GM21526 (cell line): Measurements from ENCODE around the gene WASF3.

Experiments used
- ATAC-seq: cut with Tn5 transposase; IDR thresholded peaks from one replicate; pipeline ENCODE4 v1.9.1; 2021; ENCODE audit warnings: moderate library complexity; ENCODE audit not compliant: unreplicated experiment, low FRiP score

The WASF3 gene

GRCh38 chr13:26585136-26585535 is 27.7 kb downstream of the WASF3 start:
- ATAC-seq: no peak

DNA sequence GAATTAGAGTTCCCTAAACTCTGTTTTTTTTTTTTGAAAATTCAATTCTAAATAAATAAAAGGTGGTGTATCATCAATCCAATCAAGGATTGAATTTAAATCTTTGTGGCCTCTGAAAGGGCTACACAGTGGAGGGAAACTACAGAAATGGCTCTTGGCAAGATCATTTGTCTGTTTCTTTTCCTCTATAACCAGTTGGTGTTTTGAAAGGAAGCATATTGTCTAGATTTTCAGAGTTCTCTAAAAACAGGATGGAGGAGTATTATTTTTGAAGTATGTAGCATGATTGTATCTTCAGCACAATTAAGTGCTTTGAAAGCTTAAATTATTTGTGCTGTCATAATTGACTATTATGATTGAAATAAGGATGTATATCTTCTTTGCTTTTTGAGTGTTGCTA is 29.8 kb downstream of the WASF3 start:
- ATAC-seq: no peak

DNA sequence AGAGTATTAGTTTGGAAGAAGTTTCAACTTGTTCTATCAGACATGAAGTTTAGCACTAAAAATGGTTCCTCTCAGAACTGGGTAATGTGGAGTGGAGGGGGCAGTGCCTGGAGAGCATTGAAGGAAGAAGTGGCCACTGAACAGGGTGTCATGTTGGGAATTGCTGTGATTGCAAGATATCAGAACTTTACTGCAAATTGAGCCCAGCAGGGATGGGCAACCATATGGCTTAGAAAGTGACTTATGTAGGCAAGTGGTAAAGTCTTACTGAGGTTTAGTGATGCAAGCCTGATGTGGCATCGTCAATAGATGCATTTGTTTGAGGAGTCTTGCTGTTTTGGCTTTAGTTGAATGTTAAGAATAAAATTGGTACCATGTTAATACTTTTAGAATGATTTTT is 31.7 kb downstream of the WASF3 start:
- no peak for ATAC-seq

DNA sequence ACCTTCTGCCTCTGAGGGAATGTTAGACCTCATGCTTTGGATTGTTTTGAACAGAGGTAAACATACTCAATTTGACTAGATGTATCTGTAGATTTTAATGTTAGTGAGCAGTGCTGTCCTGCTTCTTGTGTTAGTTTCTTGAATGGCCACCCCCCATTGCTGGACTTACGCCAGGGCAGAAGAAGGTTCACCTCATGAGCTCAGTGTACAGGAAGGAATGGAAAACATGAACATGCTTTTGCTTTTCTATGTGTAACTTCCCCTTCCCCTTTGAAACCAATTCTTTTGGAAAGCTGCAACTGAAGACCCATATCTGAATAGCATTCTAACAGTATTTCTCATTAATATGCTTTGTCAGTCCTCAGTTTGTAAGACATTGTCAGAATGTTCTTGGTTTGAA is 32.3 kb downstream of the WASF3 start:
- no peak for ATAC-seq

DNA sequence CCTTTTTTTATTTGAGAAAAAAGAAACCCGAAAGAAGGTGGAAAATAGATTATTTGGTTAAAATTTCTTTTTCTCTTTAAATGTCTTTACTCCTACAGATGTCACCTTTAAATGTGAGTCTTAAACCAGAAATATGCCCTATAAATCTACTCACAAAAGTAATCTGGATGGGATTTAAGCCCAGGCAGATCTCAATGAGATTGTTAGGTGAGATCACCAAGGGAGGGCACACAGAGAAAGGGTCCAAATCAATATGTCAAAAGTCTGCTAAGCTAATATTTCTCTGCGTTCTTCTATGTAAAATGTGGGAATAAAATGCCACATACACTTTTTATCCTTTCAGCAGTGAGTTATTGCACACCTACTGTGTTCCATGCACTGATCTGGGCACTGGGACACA is 32.9 kb downstream of the WASF3 start:
- no peak for ATAC-seq

- ATAC-seq: no peak
Observed at GRCh38 chr13:26590951-26591350, 33.5 kb downstream of the WASF3 start.

DNA sequence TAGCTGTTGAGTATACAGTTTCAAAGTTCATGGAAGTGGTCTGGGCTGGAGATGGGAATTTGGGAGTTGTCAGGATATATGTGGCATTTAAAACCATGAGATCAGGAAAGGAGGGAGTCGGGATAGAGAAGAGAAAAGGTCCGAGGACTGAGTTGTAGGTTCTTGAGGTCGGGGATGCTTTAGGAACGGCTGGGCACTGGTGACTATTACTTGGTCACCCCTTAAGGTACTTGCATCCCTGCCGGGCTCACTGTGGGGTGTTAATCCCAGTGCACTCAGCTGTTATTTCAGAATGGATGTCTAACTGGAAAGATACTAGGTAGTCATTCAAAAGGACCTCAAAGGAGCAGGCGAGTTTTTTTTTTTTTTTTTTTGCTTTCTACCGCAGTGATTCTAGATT is 34.2 kb downstream of the WASF3 start:
- no peak for ATAC-seq

DNA sequence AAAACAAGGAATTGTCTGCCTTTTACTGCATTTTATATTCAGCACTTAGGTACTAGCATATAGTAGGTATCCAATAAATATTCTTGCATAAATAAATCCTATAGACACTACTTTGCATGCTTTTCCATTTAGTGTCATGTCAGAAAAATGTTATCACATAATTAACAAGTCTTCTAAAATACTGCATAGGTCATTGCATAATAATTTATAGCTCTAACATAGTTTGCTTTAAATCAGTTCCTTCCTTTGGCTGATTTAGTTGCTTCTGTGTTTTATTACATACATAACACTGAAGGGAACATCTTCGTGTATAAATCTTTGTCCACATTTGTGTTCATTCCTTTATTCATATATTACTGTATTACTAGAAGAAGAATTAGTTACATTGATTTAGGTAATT is 36.2 kb downstream of the WASF3 start:
- ATAC-seq: no peak

DNA sequence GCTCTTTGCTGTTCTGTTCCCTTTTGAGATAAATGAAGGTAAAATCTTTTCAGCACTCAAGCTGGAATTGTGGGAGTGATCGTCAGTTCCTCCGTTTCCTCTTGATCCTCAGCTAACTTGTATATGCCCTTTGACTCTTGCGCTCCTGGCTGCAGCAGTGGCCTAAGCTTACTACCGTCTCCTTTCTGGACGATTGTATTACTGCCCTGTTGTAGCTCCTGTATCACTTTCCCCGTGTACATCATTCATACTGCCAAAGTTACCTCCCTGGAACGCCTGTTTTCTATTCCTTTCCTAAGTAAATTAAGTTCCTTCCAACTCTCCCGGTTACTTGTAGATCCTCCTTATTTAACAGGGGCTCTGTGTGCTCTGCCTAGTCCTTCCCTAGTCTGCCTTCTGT is 36.9 kb downstream of the WASF3 start:
- ATAC-seq: no peak

- ATAC-seq: no peak
Observed at GRCh38 chr13:26596458-26596857, 39.0 kb downstream of the WASF3 start.

DNA sequence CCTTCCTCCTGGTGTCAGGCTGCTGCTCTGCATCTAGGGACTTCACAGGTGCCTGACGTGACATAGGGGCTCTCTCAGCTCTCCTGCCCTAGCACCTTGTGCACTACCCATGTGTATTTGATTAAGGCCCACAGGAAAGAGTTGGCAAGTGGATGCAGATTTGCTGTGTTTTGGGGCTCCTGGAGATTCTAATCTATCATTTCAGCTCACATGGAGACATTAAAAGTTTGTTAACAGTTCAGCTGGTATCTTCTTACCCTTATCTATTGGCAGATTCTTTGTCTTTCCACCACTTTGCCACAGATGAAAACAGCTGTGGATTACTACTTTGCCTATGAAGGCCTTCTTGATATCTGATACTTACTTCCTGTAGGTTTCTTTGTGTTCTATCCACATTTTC is 41.9 kb downstream of the WASF3 start:
- ATAC-seq: no peak

GRCh38 chr13:26599860-26600259 is 42.4 kb downstream of the WASF3 start:
- no peak for ATAC-seq

DNA sequence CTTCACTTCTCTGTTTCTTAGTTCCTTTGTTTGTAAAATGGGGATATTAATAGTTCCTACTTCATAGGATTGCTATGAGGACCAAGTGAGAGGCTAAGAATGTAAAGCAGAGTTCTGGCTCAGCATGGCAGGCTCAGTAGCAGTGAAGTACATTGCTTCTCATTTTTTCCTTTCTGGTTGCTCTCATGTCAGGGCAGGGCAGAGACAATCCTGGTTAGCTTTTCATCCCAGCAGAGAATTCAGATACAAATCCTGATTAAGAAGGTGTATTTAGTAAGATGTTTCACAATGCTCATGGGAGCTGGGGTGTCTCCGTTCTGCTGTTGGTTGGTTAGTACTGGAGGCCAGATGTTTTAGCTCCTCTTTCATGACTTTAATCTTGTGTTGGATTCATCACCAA is 42.9 kb downstream of the WASF3 start:
- no peak for ATAC-seq

DNA sequence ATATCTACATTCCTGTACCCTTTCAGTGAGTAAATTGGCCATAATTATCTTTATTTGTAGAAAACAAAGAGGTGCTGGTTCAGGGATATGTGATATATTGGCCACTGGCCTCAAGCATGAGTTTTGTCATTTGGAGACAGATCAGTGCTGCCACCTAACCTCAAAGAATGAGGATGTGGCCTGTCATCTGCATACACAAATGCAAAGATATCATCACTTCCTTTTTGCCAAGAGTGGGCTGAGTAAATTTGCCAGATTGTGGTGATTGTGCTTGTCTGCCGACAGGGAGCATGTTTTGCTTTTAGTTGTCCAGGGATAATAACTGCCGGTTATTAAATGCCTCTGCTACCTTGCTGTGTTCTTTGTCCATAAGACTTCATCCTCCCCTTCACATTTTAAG is 44.2 kb downstream of the WASF3 start:
- peak; percentile 62 for ATAC-seq

DNA sequence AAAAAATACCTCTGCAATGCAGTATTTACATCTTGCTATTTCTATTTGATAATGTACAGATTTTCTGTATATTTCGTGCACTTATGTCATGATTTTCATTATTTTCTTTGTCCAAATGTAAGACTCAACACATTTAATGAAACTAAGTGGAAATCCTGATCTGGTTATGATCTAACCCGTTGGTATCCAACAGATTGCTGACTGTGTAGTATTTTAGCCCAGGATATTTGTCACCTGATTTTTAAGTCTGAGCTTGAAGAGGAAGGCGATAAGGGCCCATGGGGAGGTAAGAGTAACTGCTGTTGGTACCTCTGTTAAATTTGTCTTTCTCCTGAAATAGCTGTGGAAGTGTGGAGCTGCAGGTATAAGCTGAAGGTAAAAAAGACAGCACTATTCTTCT is 45.3 kb downstream of the WASF3 start:
- ATAC-seq: no peak

DNA sequence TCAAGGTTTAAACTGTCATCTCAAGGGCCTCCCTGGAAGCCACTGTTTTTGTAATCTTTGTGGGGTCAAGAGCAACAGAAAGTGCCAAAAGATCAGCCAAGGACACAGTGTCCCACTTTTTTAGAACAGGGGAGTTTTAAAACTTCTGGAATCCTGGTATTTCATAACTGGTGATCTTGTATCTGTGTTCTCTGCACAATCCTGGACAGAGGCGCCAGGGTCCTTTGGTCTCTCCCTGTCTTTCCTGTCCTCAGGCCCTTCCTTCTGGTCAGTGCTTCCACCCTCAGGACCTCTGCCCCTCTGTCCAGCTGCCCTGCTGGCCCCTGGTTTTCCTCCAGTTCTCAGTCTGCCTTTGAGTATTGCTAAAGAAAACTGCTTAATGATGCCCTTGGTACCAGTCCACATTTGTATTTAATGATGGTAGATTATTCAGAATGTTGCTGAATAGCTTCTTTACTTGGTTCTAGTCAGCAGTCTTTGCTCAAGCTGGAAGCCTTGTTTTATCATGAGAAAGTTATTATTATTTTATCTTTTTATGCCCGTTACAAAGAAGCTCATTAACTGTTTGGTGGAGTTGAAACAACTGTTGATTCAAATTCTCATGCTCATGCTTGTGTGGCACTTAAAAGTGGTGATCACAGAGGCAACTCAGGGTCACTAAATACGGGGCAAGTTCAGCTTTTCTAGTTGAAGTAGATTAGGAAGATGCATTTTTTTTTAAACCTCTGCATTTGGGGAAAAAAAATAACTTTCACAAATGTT is 47.5 kb downstream of the WASF3 start:
- no peak for ATAC-seq

GRCh38 chr13:26605845-26606244 is 48.4 kb downstream of the WASF3 start:
- ATAC-seq: no peak

- no peak for ATAC-seq
Observed at GRCh38 chr13:26606631-26607030, 49.1 kb downstream of the WASF3 start.

- ATAC-seq: no peak
Observed at GRCh38 chr13:26614721-26615120, 57.2 kb downstream of the WASF3 start.

DNA sequence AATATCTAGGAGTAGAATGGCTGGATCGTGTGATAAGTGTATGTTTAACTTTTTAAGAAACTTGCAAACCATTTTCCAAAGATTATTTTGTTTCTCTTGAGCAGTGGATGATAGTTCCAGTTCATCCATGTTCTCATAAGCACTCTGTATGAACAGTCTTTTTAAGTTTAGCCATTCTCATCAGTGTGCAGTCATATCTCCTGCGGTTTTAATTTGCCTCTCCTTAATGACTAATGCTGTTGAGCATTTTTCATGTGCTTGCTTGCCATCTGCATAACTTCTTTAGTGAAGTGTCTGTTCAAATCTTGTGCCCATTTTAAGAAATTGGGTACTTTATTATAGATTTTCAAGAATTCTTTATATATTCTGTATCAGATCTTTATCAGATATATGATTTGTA is 58.6 kb downstream of the WASF3 start:
- no peak for ATAC-seq

DNA sequence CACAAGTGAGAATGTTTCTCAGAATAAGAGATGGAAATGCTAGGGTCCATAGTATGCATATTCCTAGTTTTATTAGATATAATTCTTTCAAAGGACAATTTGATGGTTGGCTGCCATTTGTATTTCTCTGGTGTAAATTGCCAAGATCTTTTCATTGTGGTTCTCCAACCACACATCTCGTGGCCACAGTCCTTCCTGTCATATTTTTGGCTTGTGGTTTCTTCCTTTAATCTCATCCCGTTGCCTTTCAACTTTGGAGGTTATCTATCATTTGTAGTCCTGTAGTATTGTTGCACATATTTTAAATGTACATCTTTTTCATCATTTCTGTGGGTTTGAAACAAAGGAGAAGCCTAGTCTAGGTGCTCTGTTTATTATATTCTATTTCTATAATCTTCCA is 61.2 kb downstream of the WASF3 start:
- no peak for ATAC-seq

DNA sequence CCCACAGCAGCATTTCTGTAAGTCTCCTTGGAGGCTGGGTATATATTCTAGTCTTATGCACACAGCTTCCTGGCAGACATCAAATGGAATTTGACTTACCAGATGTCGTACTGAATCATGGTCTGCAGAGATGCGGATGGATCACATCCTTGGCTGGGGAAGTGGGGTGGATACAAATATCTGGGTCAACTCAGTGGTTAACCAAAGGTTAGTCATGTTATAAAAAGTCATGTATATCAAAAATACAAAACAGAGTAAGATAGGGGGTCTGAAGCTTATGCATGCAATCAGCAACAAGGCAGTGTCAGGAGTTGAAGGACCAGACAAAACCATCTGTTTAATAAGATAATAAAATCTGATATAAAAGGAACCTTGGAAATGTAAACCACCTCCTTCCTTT is 61.9 kb downstream of the WASF3 start:
- no peak for ATAC-seq
